Endothelial cell (in vitro differentiated cells): Measurements from ENCODE around the gene C17orf107. TPM values are rescaled to one million over a fixed set of nuclear protein-coding genes. Genes with fewer than 3 reads are reported as not detected.

Experiments used
- DNase-seq: peaks from one replicate; pipeline ENCODE4 v3.0.0; 2021; ENCODE audit warnings: low spot score
- H3K27ac Mint-ChIP-seq: one replicate; pipeline ENCODE4 v1.8.0; 2021; ENCODE audit warnings: mixed read lengths, inconsistent platforms; ENCODE audit not compliant: unreplicated experiment
- H3K27me3 Mint-ChIP-seq: one replicate; pipeline ENCODE4 v1.8.0; 2021; ENCODE audit warnings: mild to moderate bottlenecking, moderate library complexity, mixed read lengths, inconsistent platforms; ENCODE audit not compliant: unreplicated experiment
- H3K36me3 Mint-ChIP-seq: one replicate; pipeline ENCODE4 v1.8.0; 2021; ENCODE audit warnings: mild to moderate bottlenecking, low read depth, mixed read lengths, inconsistent platforms; ENCODE audit not compliant: unreplicated experiment
- H3K4me1 Mint-ChIP-seq: one replicate; pipeline ENCODE4 v1.8.0; 2021; ENCODE audit warnings: mild to moderate bottlenecking, mixed read lengths, inconsistent platforms; ENCODE audit not compliant: unreplicated experiment
- H3K4me3 Mint-ChIP-seq: one replicate; pipeline ENCODE4 v1.8.0; 2021; ENCODE audit warnings: mild to moderate bottlenecking, mixed read lengths, inconsistent platforms; ENCODE audit not compliant: unreplicated experiment
- H3K9me3 Mint-ChIP-seq: one replicate; pipeline ENCODE4 v1.8.0; 2021; ENCODE audit warnings: mixed read lengths, inconsistent platforms; ENCODE audit not compliant: unreplicated experiment
- total RNA-seq: library from RNA; stranded (reverse); fragmentation: NEBNext Ultra II Directional; extraction: Animal tissue kit (Norgen Biotek cat#: 25700); gene quantifications from one replicate; pipeline ENCODE4 v1.2.1, GENCODE V29; 2021; ENCODE audit not compliant: unreplicated experiment
- TF ChIP-seq, protein P1 (sequence below): fragments of 200-600 bp; sonication (generic); IDR thresholded peaks from one replicate; pipeline ENCODE4 v1.5.0; 2021; ENCODE audit warnings: antibody characterized with exemption; ENCODE audit not compliant: unreplicated experiment

The C17orf107 gene
- total RNA-seq, 1 donor from 2014 or later: 2.3 TPM

DNA sequence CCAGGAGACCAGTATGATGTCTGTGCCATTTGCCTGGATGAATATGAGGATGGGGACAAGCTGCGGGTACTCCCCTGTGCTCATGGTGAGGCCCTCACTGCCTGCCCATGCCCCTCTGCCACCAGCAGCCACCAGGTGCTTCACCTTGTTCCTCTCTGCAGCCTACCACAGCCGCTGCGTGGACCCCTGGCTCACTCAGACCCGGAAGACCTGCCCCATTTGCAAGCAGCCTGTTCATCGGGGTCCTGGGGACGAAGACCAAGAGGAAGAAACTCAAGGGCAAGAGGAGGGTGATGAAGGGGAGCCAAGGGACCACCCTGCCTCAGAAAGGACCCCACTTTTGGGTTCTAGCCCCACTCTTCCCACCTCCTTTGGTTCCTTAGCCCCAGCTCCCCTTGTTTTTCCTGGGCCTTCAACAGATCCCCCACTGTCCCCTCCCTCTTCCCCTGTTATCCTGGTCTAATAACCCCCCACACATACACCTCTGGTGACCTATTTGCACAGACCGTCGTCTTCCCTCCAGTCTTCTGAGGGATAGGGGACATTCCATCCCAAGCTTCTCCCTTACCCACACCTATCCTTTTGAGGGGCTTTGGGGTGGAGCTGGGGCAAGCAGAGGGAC lies 45.3 kb downstream of the C17orf107 start:
- H3K4me1 Mint-ChIP-seq: peaks cover 41% of the 10 kb centered on the region
- TF ChIP-seq, protein P1, sequence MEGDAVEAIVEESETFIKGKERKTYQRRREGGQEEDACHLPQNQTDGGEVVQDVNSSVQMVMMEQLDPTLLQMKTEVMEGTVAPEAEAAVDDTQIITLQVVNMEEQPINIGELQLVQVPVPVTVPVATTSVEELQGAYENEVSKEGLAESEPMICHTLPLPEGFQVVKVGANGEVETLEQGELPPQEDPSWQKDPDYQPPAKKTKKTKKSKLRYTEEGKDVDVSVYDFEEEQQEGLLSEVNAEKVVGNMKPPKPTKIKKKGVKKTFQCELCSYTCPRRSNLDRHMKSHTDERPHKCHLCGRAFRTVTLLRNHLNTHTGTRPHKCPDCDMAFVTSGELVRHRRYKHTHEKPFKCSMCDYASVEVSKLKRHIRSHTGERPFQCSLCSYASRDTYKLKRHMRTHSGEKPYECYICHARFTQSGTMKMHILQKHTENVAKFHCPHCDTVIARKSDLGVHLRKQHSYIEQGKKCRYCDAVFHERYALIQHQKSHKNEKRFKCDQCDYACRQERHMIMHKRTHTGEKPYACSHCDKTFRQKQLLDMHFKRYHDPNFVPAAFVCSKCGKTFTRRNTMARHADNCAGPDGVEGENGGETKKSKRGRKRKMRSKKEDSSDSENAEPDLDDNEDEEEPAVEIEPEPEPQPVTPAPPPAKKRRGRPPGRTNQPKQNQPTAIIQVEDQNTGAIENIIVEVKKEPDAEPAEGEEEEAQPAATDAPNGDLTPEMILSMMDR: no peak
- no peaks in the 10 kb centered on the region for H3K9me3 Mint-ChIP-seq
- peaks cover 33% of the 10 kb centered on the region for H3K36me3 Mint-ChIP-seq
- H3K27me3 Mint-ChIP-seq: peaks cover 25% of the 10 kb centered on the region
- no peak for DNase-seq
- H3K27ac Mint-ChIP-seq: peak overlapping the region; percentile 25
- peak overlapping the region; percentile 96 for H3K4me3 Mint-ChIP-seq

DNA sequence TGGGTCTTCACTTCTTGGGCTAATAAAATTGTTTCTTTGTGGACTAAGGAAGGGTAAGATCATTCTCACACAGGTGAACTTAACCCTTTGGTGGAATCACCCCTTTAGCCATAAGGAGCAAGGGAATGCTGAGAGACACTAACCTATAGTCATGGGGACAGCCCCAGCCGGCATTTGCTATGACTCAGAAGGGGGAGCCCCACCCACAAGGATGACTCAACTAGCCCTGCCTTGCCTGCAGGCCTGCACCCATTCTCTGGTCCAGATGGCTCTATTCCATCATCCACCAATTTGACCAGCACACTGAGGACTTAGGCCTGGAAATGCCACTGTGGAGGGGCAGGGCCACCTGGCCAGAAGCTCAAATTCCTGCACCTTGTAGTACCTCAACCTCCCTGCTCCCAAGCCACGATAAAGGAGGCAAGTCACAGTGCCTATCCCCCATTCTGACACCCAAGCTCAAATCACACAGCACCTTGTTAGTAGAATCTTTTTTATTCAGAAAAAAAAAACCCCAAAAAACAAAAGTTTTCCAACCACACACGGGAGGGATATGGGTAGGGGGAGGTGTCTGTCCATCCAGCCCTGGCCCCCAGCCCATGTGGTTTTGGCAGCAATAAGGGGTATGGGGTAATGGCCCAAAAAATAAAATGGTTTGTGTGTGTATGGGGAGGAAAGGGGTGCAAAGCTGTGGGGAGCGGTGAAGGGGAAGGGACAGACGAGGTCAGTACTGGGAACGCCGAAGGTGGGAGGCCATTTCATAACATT lies 46.0 kb downstream of the C17orf107 start:
- DNase-seq: no peak
- peaks cover 33% of the 10 kb centered on the region for H3K36me3 Mint-ChIP-seq
- H3K27ac Mint-ChIP-seq: peak overlapping the region; percentile 48
- no peaks in the 10 kb centered on the region for H3K9me3 Mint-ChIP-seq
- TF ChIP-seq, protein P1: no peak
- H3K4me3 Mint-ChIP-seq: peak overlapping the region; percentile 96
- peaks cover 38% of the 10 kb centered on the region for H3K4me1 Mint-ChIP-seq
- peaks cover 22% of the 10 kb centered on the region for H3K27me3 Mint-ChIP-seq

DNA sequence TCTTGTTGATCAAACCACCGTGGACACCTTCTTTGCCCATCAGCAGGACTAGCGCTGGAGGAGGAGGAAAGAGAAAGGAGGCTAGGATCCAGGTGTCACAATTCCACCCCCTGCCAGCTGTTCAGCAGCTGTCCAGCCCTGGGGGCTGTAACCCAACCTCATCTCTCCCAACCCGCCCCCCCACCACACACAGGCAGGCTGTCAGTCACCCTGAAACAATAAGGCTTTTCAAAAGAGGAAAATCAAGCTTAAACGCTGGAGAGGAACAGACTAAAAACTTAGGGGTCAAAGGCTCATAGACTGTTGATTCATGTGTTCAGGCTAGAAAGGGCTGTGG lies 46.6 kb downstream of the C17orf107 start:
- Mint-ChIP-seq H3K4me3 (peak overlapping the region; percentile 96), H3K9me3 (no peaks in the 10 kb centered on the region), H3K27me3 (peaks cover 25% of the 10 kb centered on the region), H3K36me3 (peaks cover 33% of the 10 kb centered on the region), H3K27ac (peak overlapping the region; percentile 91), H3K4me1 (peaks cover 42% of the 10 kb centered on the region)
- TF ChIP-seq, protein P1: no peak
- no peak for DNase-seq

DNA sequence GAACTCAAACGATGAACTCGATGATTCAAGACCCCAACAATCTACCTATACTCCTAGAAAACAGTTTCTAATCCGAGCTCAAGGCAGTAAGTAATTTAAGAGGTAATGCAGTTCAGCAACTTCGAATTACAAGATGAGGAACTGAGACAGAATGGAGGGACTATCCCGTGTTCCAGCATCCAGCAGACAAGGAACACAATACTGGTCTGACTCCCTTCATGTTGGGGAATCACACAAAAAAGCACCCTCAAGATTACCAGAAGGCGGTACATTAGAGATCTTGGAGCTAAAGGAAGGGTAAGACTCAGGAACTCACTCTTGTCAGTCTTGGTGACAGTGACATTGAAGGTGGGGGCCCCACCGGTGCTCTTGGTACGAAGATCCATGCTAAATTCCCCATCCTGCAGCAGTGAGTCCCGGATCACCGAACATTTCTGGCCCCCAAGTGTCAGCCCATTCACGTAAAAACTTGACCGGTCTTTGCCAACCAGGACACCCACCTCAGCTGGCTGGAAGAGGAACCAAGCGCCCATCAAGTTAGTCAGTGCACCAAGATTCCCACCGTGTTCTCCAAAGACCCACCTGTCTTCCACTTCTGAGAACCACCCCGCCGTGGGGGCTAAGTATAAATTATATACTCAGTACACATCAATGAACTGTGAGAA lies 47.1 kb downstream of the C17orf107 start:
- no peaks in the 10 kb centered on the region for H3K9me3 Mint-ChIP-seq
- peak overlapping the region; percentile 91 for H3K27ac Mint-ChIP-seq
- no peak for DNase-seq
- TF ChIP-seq, protein P1: no peak
- H3K4me1 Mint-ChIP-seq: peaks cover 42% of the 10 kb centered on the region
- peaks cover 28% of the 10 kb centered on the region for H3K36me3 Mint-ChIP-seq
- H3K4me3 Mint-ChIP-seq: peak overlapping the region; percentile 96
- H3K27me3 Mint-ChIP-seq: peaks cover 30% of the 10 kb centered on the region

DNA sequence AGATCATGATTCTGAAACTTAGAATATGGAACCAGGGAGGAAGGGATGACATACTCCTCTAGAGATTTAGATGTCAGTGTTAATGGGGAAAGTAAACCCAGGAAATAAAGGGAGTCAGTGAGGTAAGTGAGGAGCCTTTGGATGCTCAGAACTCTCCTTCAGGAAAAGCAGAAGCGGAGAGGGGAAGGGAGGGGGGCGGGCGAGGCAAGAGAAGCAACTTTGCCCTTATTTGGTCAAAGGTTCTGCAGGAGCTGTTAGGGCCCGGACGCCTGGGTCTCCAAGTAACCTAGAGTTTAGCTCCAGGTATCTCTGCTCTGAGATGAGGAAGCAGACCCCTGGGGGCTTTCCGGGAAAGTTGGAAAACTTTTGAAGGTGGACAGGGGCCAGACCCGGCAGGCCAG lies 47.7 kb downstream of the C17orf107 start:
- DNase-seq: no peak
- Mint-ChIP-seq H3K4me1 (peaks cover 37% of the 10 kb centered on the region), H3K9me3 (no peaks in the 10 kb centered on the region), H3K27me3 (peaks cover 30% of the 10 kb centered on the region), H3K4me3 (peak overlapping the region; percentile 96), H3K27ac (peak overlapping the region; percentile 91), H3K36me3 (peaks cover 28% of the 10 kb centered on the region)
- TF ChIP-seq, protein P1: no peak
